HEK293 (cell line): ENCODE data around the gene TMEM250.

Source experiments
- CTCF ChIA-PET: fragments of 350-600 bp; formaldehyde crosslinking; extraction: SDS; loops from one replicate; lab custom pipeline; 2021; ENCODE audit warnings: antibody characterized with exemption; lab: Yijun Ruan, JAX
- POLR2A ChIA-PET: fragments of 300-600 bp; formaldehyde crosslinking; extraction: SDS; loops from one replicate; lab custom pipeline; 2020; ENCODE audit warnings: antibody characterized with exemption, inconsistent platforms; lab: Yijun Ruan, JAX
- H3K27ac ChIP-seq: fragments of 200-500 bp; sonication (Bioruptor generic); 2 replicates; pipeline ENCODE4 v1.5.1; 2014; ENCODE audit warnings: low read depth, low read length, control low read depth, inconsistent platforms; ENCODE audit errors: extremely low read depth
- H3K36me3 ChIP-seq, 2 experiments: fragments of 200-500 bp in 1 of 2; sonication (Bioruptor generic) in 1 of 2; 1 replicate in 1 of 2; 2 replicates in 1 of 2; pipeline ENCODE4 v1.5.1; 2014 to 2017; ENCODE audit warnings: inconsistent platforms in 2 of 2, low read length in 2 of 2; ENCODE audit not compliant: control insufficient read depth in 2 of 2, insufficient read depth in 1 of 2
- H3K4me1 ChIP-seq: fragments of 200-500 bp; sonication (Bioruptor generic); 2 replicates; pipeline ENCODE4 v1.5.1; 2014; ENCODE audit warnings: mild to moderate bottlenecking, low read length, inconsistent platforms; ENCODE audit not compliant: control insufficient read depth, insufficient read depth
- H3K4me3 ChIP-seq: 2 replicates; pipeline ENCODE4 v1.5.1; 2011; ENCODE audit warnings: low read depth, mild to moderate bottlenecking, control low read depth, low read length, moderate library complexity
- H3K9me3 ChIP-seq: fragments of 200-500 bp; sonication (Bioruptor generic); 2 replicates; pipeline ENCODE4 v1.5.1; 2014; ENCODE audit warnings: low read depth, low read length, inconsistent platforms; ENCODE audit not compliant: control insufficient read depth, insufficient read depth
- BCL6B ChIP-seq: fragments of 450-650 bp; formaldehyde crosslinking; IDR thresholded peaks from 2 replicates; pipeline ENCODE4 v1.5.1; 2017; ENCODE audit warnings: missing biosample characterization, missing genetic modification characterization
- FEZF1 ChIP-seq: fragments of 450-650 bp; formaldehyde crosslinking; IDR thresholded peaks from 2 replicates; pipeline ENCODE4 v1.5.1; 2016; ENCODE audit warnings: missing biosample characterization, missing genetic modification characterization
- KLF7 ChIP-seq: fragments of 450-650 bp; formaldehyde crosslinking; IDR thresholded peaks from 2 replicates; pipeline ENCODE4 v1.5.1; 2016; ENCODE audit warnings: missing biosample characterization, missing genetic modification characterization, borderline replicate concordance
- RBAK ChIP-seq: fragments of 450-650 bp; formaldehyde crosslinking; IDR thresholded peaks from 2 replicates; pipeline ENCODE4 v1.5.1; 2016; ENCODE audit warnings: missing biosample characterization, missing genetic modification characterization
- SALL2 ChIP-seq: fragments of 450-650 bp; formaldehyde crosslinking; IDR thresholded peaks from 2 replicates; pipeline ENCODE4 v1.5.0; 2017; ENCODE audit warnings: missing biosample characterization, mild to moderate bottlenecking, missing genetic modification characterization, borderline replicate concordance
- SCRT1 ChIP-seq: fragments of 450-650 bp; formaldehyde crosslinking; IDR thresholded peaks from 2 replicates; pipeline ENCODE4 v1.5.1; 2016; ENCODE audit warnings: missing biosample characterization, missing genetic modification characterization, borderline replicate concordance
- TSHZ1 ChIP-seq: fragments of 450-650 bp; formaldehyde crosslinking; IDR thresholded peaks from 2 replicates; pipeline ENCODE4 v1.5.1; 2016; ENCODE audit warnings: missing biosample characterization, missing genetic modification characterization, borderline replicate concordance
- YY2 ChIP-seq: fragments of 450-650 bp; formaldehyde crosslinking; IDR thresholded peaks from 2 replicates; pipeline ENCODE4 v1.5.1; 2016; ENCODE audit warnings: missing biosample characterization, missing genetic modification characterization
- ZBTB20 ChIP-seq: fragments of 450-650 bp; formaldehyde crosslinking; IDR thresholded peaks from 2 replicates; pipeline ENCODE4 v1.5.1; 2016; ENCODE audit warnings: missing biosample characterization, missing genetic modification characterization
- ZBTB7A ChIP-seq: fragments of 450-650 bp; formaldehyde crosslinking; IDR thresholded peaks from 2 replicates; pipeline ENCODE4 v1.5.1; 2016; ENCODE audit warnings: low read depth, missing biosample characterization, missing genetic modification characterization
- ZFP41 ChIP-seq: fragments of 450-650 bp; formaldehyde crosslinking; IDR thresholded peaks from 2 replicates; pipeline ENCODE4 v1.5.1; 2016; ENCODE audit warnings: missing biosample characterization, missing genetic modification characterization, borderline replicate concordance
- ZNF140 ChIP-seq: fragments of 450-650 bp; formaldehyde crosslinking; IDR thresholded peaks from 2 replicates; pipeline ENCODE4 v1.5.1; 2016; ENCODE audit warnings: missing biosample characterization, missing genetic modification characterization
- ZNF146 ChIP-seq: fragments of 450-650 bp; formaldehyde crosslinking; IDR thresholded peaks from 2 replicates; pipeline ENCODE4 v1.5.1; 2016; ENCODE audit warnings: missing biosample characterization, missing genetic modification characterization
- ZNF175 ChIP-seq: fragments of 450-650 bp; formaldehyde crosslinking; IDR thresholded peaks from 2 replicates; pipeline ENCODE4 v1.5.1; 2016; ENCODE audit warnings: missing biosample characterization, missing genetic modification characterization
- ZNF202 ChIP-seq: fragments of 450-650 bp; formaldehyde crosslinking; IDR thresholded peaks from 2 replicates; pipeline ENCODE4 v1.5.1; 2016; ENCODE audit warnings: missing biosample characterization, missing genetic modification characterization, borderline replicate concordance
- ZNF211 ChIP-seq: fragments of 450-650 bp; formaldehyde crosslinking; IDR thresholded peaks from 2 replicates; pipeline ENCODE4 v1.5.1; 2016; ENCODE audit warnings: low read depth, missing biosample characterization, missing genetic modification characterization
- ZNF24 ChIP-seq: fragments of 450-650 bp; formaldehyde crosslinking; IDR thresholded peaks from 2 replicates; pipeline ENCODE4 v1.5.1; 2016; ENCODE audit warnings: missing biosample characterization, missing genetic modification characterization
- ZNF26 ChIP-seq: fragments of 450-650 bp; formaldehyde crosslinking; IDR thresholded peaks from 2 replicates; pipeline ENCODE4 v1.5.1; 2016; ENCODE audit warnings: missing biosample characterization, missing genetic modification characterization
- ZNF280D ChIP-seq: fragments of 450-650 bp; formaldehyde crosslinking; IDR thresholded peaks from 2 replicates; pipeline ENCODE4 v1.5.1; 2016; ENCODE audit warnings: missing biosample characterization, missing genetic modification characterization
- ZNF311 ChIP-seq: fragments of 450-650 bp; formaldehyde crosslinking; IDR thresholded peaks from 2 replicates; pipeline ENCODE4 v1.5.1; 2017; ENCODE audit warnings: missing biosample characterization, missing genetic modification characterization, borderline replicate concordance
- ZNF350 ChIP-seq: fragments of 450-650 bp; formaldehyde crosslinking; IDR thresholded peaks from 2 replicates; pipeline ENCODE4 v1.5.0; 2017; ENCODE audit warnings: missing biosample characterization, mild to moderate bottlenecking, missing genetic modification characterization
- ZNF398 ChIP-seq: fragments of 450-650 bp; formaldehyde crosslinking; IDR thresholded peaks from 2 replicates; pipeline ENCODE4 v1.5.1; 2017; ENCODE audit warnings: missing biosample characterization, missing genetic modification characterization
- ZNF596 ChIP-seq: fragments of 450-650 bp; IDR thresholded peaks from 2 replicates; pipeline ENCODE4 v1.5.0; 2018; ENCODE audit warnings: missing biosample characterization, mild to moderate bottlenecking, missing genetic modification characterization, moderate library complexity
- ZNF660 ChIP-seq: fragments of 450-650 bp; IDR thresholded peaks from 2 replicates; pipeline ENCODE4 v1.5.1; 2018; ENCODE audit warnings: missing biosample characterization, mild to moderate bottlenecking, missing genetic modification characterization
- ZNF677 ChIP-seq: fragments of 450-650 bp; IDR thresholded peaks from 2 replicates; pipeline ENCODE4 v1.5.0; 2018; ENCODE audit warnings: missing biosample characterization, mild to moderate bottlenecking, missing genetic modification characterization, moderate library complexity
- ZSCAN23 ChIP-seq: fragments of 450-650 bp; formaldehyde crosslinking; IDR thresholded peaks from 2 replicates; pipeline ENCODE4 v1.5.1; 2016; ENCODE audit warnings: missing biosample characterization, missing genetic modification characterization

The TMEM250 gene

GRCh38 chr9:136127313-136127712, 8.6 kb upstream of the TMEM250 start (continued):
- no peak for TF ChIP-seq ZNF26
- no peak for TF ChIP-seq ZNF24
- TF ChIP-seq ZNF350: no peak

GRCh38 chr9:136124976-136125692, 6.5 kb upstream of the TMEM250 start:
- Histone ChIP-seq H3K27ac (no peak overlapping the region), H3K4me3 (no peak overlapping the region), H3K4me1 (no peaks in the 10 kb centered on the region), H3K9me3 (no peaks in the 10 kb centered on the region), H3K36me3 (no peaks in the 10 kb centered on the region)
- ChIA-PET CTCF (interaction anchor here (0.6 to 6.6 kb wide), 5 partner anchors 14 to 157 kb away, joined by 4 to 95 read pairs (median 31); no protein-coding TSS in a partner anchor), POLR2A (no interaction called here)
- TF ChIP-seq ZNF311 (tag by site-specific recombination) (0 out of 2 replicates have a peak, but pooled peaks have one; percentile 18), RBAK (tag by site-specific recombination) (no peak), ZNF175 (tag by site-specific recombination) (peak; percentile 82; the same call in 1 of the 2 replicates), ZNF596 (tag by site-specific recombination) (no peak), ZSCAN23 (tag by site-specific recombination) (no peak), ZNF211 (no peak), TSHZ1 (tag by site-specific recombination) (no peak), ZNF202 (tag by site-specific recombination) (no peak), SCRT1 (no peak), BCL6B (no peak), ZNF146 (tag by site-specific recombination) (no peak), ZBTB7A (tag by site-specific recombination) (no peak), ZNF398 (tag by site-specific recombination) (no peak), ZNF140 (tag by site-specific recombination) (0 out of 2 replicates have a peak, but pooled peaks have one; percentile 9), ZNF677 (no peak), ZNF280D (tag by site-specific recombination) (no peak), SALL2 (tag by site-specific recombination) (no peak), ZFP41 (tag by site-specific recombination) (no peak), KLF7 (tag by site-specific recombination) (no peak), ZBTB20 (tag by site-specific recombination) (no peak), ZNF660 (no peak), YY2 (tag by site-specific recombination) (no peak), FEZF1 (tag by site-specific recombination) (no peak)
